ENCODE measurements around the gene FAM156B.
"Not testable (repeated sequence)": the region's sequence is repeated elsewhere in the genome, so short reads cannot be mapped to it uniquely, and the experiment has no call there.

GRCh38 chrX:52905531-52905930 is 8.4 kb downstream of the FAM156B start:
- TF ChIP-seq CTCF (IDR thresholded peaks at IDR 0.05; ENCODE audit: low read depth, low read length); EZH2phosphoT487 (IDR thresholded peaks at IDR 0.05; ENCODE audit: low read depth): not testable (repeated sequence)

All from OCI-LY3 (cell line).